AG04450 (cell line): ENCODE data around the gene TNFRSF4. TPM values are rescaled to one million over a fixed set of nuclear protein-coding genes. Genes with fewer than 3 reads are reported as not detected.

Source experiments
- CTCF ChIA-PET: fragments of 300-600, 350-600 bp; formaldehyde crosslinking; extraction: SDS; loops from one replicate; lab custom pipeline; 2022; ENCODE audit warnings: antibody characterized with exemption, inconsistent platforms; lab: Charles Lee
- POLR2A ChIA-PET: fragments of 350-600 bp; formaldehyde crosslinking; extraction: SDS; loops from one replicate; lab custom pipeline; 2021; ENCODE audit warnings: antibody characterized with exemption, inconsistent platforms; lab: Yijun Ruan, JAX
- DNase-seq: peaks from one replicate; pipeline ENCODE4 v3.0.0-alpha.2; 2011; ENCODE audit warnings: low read depth, low spot score
- H3K27ac ChIP-seq: one replicate; pipeline ENCODE4 v1.5.1; 2012; ENCODE audit warnings: low read depth, low read length, control low read depth
- H3K27me3 ChIP-seq: one replicate; pipeline ENCODE4 v1.6.0; 2012; ENCODE audit warnings: low read length; ENCODE audit not compliant: control insufficient read depth, insufficient read depth
- H3K4me3 ChIP-seq: 2 replicates; pipeline ENCODE4 v1.5.1; 2011; ENCODE audit warnings: mild to moderate bottlenecking, low read depth, low read length, control low read depth
- H3K9me3 ChIP-seq: 2 replicates; pipeline ENCODE4 v1.5.1; 2012; ENCODE audit warnings: low read length; ENCODE audit not compliant: control insufficient read depth, insufficient read depth
- polyA plus RNA-seq: library from polyadenylated mRNA; depleted of rRNA; stranded (reverse); fragments of >200 nt; gene quantifications from 2 replicates; pipeline ENCODE4 v1.2.3, GENCODE V29; 2011
- TF ChIP-seq, protein P1 (sequence below): IDR thresholded peaks from 2 replicates; pipeline ENCODE4 v1.5.1; 2011; ENCODE audit warnings: low read depth, low read length, control low read depth, inconsistent platforms

Gene TNFRSF4
- polyA plus RNA-seq, 1 experiment: 0.07 TPM

GRCh38 chr1:1245817-1246576 is 32.0 kb upstream of the TNFRSF4 start:
- Histone ChIP-seq H3K9me3 (no peaks in the 10 kb centered on the region; the same call in 1 of the 2 replicates), H3K4me3 (no peak overlapping the region), H3K27ac (no peak overlapping the region), H3K27me3 (peaks cover 4% of the 10 kb centered on the region)
- ChIA-PET CTCF (no interaction called here), POLR2A (no interaction called here)
- TF ChIP-seq, protein P1, sequence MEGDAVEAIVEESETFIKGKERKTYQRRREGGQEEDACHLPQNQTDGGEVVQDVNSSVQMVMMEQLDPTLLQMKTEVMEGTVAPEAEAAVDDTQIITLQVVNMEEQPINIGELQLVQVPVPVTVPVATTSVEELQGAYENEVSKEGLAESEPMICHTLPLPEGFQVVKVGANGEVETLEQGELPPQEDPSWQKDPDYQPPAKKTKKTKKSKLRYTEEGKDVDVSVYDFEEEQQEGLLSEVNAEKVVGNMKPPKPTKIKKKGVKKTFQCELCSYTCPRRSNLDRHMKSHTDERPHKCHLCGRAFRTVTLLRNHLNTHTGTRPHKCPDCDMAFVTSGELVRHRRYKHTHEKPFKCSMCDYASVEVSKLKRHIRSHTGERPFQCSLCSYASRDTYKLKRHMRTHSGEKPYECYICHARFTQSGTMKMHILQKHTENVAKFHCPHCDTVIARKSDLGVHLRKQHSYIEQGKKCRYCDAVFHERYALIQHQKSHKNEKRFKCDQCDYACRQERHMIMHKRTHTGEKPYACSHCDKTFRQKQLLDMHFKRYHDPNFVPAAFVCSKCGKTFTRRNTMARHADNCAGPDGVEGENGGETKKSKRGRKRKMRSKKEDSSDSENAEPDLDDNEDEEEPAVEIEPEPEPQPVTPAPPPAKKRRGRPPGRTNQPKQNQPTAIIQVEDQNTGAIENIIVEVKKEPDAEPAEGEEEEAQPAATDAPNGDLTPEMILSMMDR: no peak
- DNase-seq: no peak

- CTCF ChIA-PET: no interaction called here
- DNase-seq: no peak
- TF ChIP-seq, protein P1: no peak
Measured at GRCh38 chr1:1245178-1245816, 31.3 kb upstream of the TNFRSF4 start.

GRCh38 chr1:1244192-1244811 is 30.3 kb upstream of the TNFRSF4 start:
- no peak for DNase-seq
- no peak overlapping the region for H3K4me3 ChIP-seq
- no peak overlapping the region for H3K27ac ChIP-seq
- H3K27me3 ChIP-seq: peaks cover 4% of the 10 kb centered on the region
- TF ChIP-seq, protein P1: no peak
- ChIA-PET POLR2A (interaction anchor here (0.6 to 0.8 kb wide), 2 partner anchors 21 to 61 kb away, joined by 3 read pairs; no protein-coding TSS in a partner anchor), CTCF (interaction anchor here (0.6 to 1.2 kb wide), 2 partner anchors 85 to 123 kb away, joined by 3 read pairs; no protein-coding TSS in a partner anchor)
- no peaks in the 10 kb centered on the region; the same call in 1 of the 2 replicates for H3K9me3 ChIP-seq

More at GRCh38 chr1:1245178-1245816, 31.3 kb upstream of the TNFRSF4 start:
- POLR2A ChIA-PET: no interaction called here
- Histone ChIP-seq H3K4me3 (no peak overlapping the region), H3K27ac (no peak overlapping the region), H3K9me3 (no peaks in the 10 kb centered on the region; the same call in 1 of the 2 replicates), H3K27me3 (peaks cover 4% of the 10 kb centered on the region)

GRCh38 chr1:1243807-1244191 is 29.8 kb upstream of the TNFRSF4 start:
- H3K27me3 ChIP-seq: peaks cover 4% of the 10 kb centered on the region
- no peak overlapping the region for H3K4me3 ChIP-seq
- POLR2A ChIA-PET: interaction anchor here (0.6 to 0.8 kb wide), 2 partner anchors 21 to 61 kb away, joined by 3 read pairs; no protein-coding TSS in a partner anchor
- CTCF ChIA-PET: interaction anchor here (0.6 to 1.2 kb wide), 2 partner anchors 85 to 122 kb away, joined by 3 read pairs; no protein-coding TSS in a partner anchor
- DNase-seq: no peak
- no peaks in the 10 kb centered on the region; the same call in 1 of the 2 replicates for H3K9me3 ChIP-seq
- no peak overlapping the region for H3K27ac ChIP-seq
- TF ChIP-seq, protein P1: no peak
